T-cell (primary cell): ENCODE measurements around the gene CCDC85B. TPM values are rescaled to one million over a fixed set of nuclear protein-coding genes. Genes with fewer than 3 reads are reported as not detected.

ENCODE experiments used
- ATAC-seq, 4 experiments: fragments of 200-7000 bp in 3 of 4; fragments of 150-1000 bp in 1 of 4; cut with Tn5 transposase; replicated peaks in 1 of 4; 1 replicate in 3 of 4; 2 replicates in 1 of 4; pipeline ENCODE4 v1.10.0; 2021; ENCODE audit warnings: moderate library complexity in 3 of 4, mild to moderate bottlenecking in 2 of 4, moderate number of reproducible peaks in 1 of 4
- CTCF ChIA-PET, 2 donors: fragments of 300-600 bp; sonication (Branson Sonifier 250); formaldehyde crosslinking; loops; one replicate each; lab custom pipeline; 2022; ENCODE audit warnings: antibody characterized with exemption in 2 of 2; lab: Charles Lee
- POLR2A ChIA-PET, 2 donors: fragments of 300-600 bp; sonication (Branson Sonifier 250); formaldehyde crosslinking; loops; one replicate each; lab custom pipeline; 2022; ENCODE audit warnings: antibody characterized with exemption in 2 of 2; lab: Charles Lee
- DNase-seq, 35 experiments: peaks; one replicate each; pipeline versions ENCODE4 v3.0.0 to v3.0.0-alpha.2; 2013 to 2023
- H3K27ac ChIP-seq: one replicate; pipeline ENCODE4 v1.5.1; 2013; ENCODE audit warnings: low read length
- H3K27me3 ChIP-seq, 2 experiments: replicated peaks in 1 of 2; 1 replicate in 1 of 2; 2 replicates in 1 of 2; pipeline versions ENCODE4 v1.6.1 to v1.7.0; 2013; ENCODE audit warnings: low read length in 1 of 2, mixed read lengths in 1 of 2; ENCODE audit not compliant: control insufficient read depth in 2 of 2, insufficient read depth in 2 of 2; ENCODE audit errors: extremely low read depth in 1 of 2
- H3K36me3 ChIP-seq, 2 donors: 1 replicate in 1 of 2; 2 replicates in 1 of 2; pipeline versions ENCODE4 v1.6.1 to v1.7.0; 2013; ENCODE audit warnings: low read length in 1 of 2; ENCODE audit not compliant: control insufficient read depth in 2 of 2, insufficient read depth in 1 of 2; ENCODE audit errors: extremely low read depth in 1 of 2
- H3K4me1 ChIP-seq, 2 experiments: 1 replicate in 1 of 2; 2 replicates in 1 of 2; pipeline versions ENCODE4 v1.6.1 to v1.7.0; 2013; ENCODE audit warnings: low read length in 2 of 2, mixed read lengths in 1 of 2; ENCODE audit not compliant: insufficient read depth in 2 of 2, control insufficient read depth in 1 of 2; ENCODE audit errors: extremely low read depth in 1 of 2
- H3K4me3 ChIP-seq, 2 donors: 1 replicate in 1 of 2; 2 replicates in 1 of 2; pipeline versions ENCODE4 v1.5.1 to v1.7.0; 2013; ENCODE audit warnings: mild to moderate bottlenecking in 2 of 2, low read length in 1 of 2, moderate library complexity in 1 of 2; ENCODE audit not compliant: control insufficient read depth in 1 of 2; ENCODE audit errors: extremely low read depth in 1 of 2
- H3K9me3 ChIP-seq: 2 replicates; pipeline ENCODE4 v1.7.0; 2013
- H3K27ac Mint-ChIP-seq, 2 donors: one replicate each; pipeline ENCODE4 v1.8.0; 2020 to 2021; ENCODE audit warnings: mild to moderate bottlenecking in 2 of 2, mixed read lengths in 2 of 2
- H3K27me3 Mint-ChIP-seq, 2 donors: one replicate each; pipeline ENCODE4 v1.8.0; 2021 to 2022; ENCODE audit warnings: mixed read lengths in 2 of 2
- H3K36me3 Mint-ChIP-seq: one replicate; pipeline ENCODE4 v1.8.0; 2021; ENCODE audit warnings: mixed read lengths
- H3K4me1 Mint-ChIP-seq, 3 donors: one replicate each; pipeline ENCODE4 v1.8.0; 2020 to 2022; ENCODE audit warnings: mixed read lengths in 3 of 3, mild to moderate bottlenecking in 1 of 3
- H3K4me3 Mint-ChIP-seq, 3 donors: one replicate each; pipeline ENCODE4 v1.8.0; 2020 to 2022; ENCODE audit warnings: mild to moderate bottlenecking in 3 of 3, mixed read lengths in 3 of 3, moderate library complexity in 3 of 3
- H3K9me3 Mint-ChIP-seq, 3 donors: one replicate each; pipeline ENCODE4 v1.8.0; 2020 to 2022; ENCODE audit warnings: mixed read lengths in 3 of 3
- WGBS: methylation state at CpG from one replicate; pipeline ENCODE4 v1.1.5; 2013; ENCODE audit warnings: missing lambda C conversion rate; ENCODE audit not compliant: insufficient coverage; 5-methylcytosine and 5-hydroxymethylcytosine counted together
- total RNA-seq, 35 experiments: library from RNA in 6 of 35; stranded (reverse) in 6 of 35; fragments of 120-200 nt in 1 of 35; gene quantifications; one replicate each; pipeline versions ENCODE4 v1.2.1 to v1.2.4 and lab custom pipeline; 2013 to 2026

CCDC85B gene
- total RNA-seq, 5 donors from 2014 or later (not counting 1 experiment from before 2014, with no cell fraction given): 20.3 to 39.0 (median 37.4) TPM

GRCh38 chr11:65921033-65921555 lies 30.6 kb downstream of the CCDC85B start:
- H3K4me1 Mint-ChIP-seq: peaks cover 30 to 48% (median 41%) of the 10 kb centered on the region in 3 donors
- peak overlapping the region in 1 of 2 donors; percentile 91 for H3K4me3 ChIP-seq
- peaks cover 23% of the 10 kb centered on the region for H3K36me3 Mint-ChIP-seq
- no peak for DNase-seq
- H3K27ac Mint-ChIP-seq: no peak overlapping the region
- no peaks in the 10 kb centered on the region for H3K9me3 ChIP-seq
- ChIA-PET POLR2A (interaction anchor here (0.6 kb wide), 2 partner anchors 11 to 1198 kb away, joined by 3 read pairs; partner anchors contain the start of gene KDM2A (in 1 of the 2)), CTCF (interaction anchor here (0.6 to 1.3 kb wide), 3 partner anchors 32 to 1142 kb away, joined by 3 to 5 read pairs (median 3); no protein-coding TSS in a partner anchor)
- H3K4me3 Mint-ChIP-seq: peak overlapping the region; percentile 90 to 92 (median 91)
- peaks cover 7 to 39% of the 10 kb centered on the region in 2 donors for H3K36me3 ChIP-seq
- WGBS: 90% methylated on average over 2 of the region's 12 CpGs
- no peaks in the 10 kb centered on the region for H3K27me3 ChIP-seq
- H3K4me1 ChIP-seq: peaks cover 27 to 55% of the 10 kb centered on the region in 2 experiments
- no peak for ATAC-seq
- no peaks in the 10 kb centered on the region for H3K9me3 Mint-ChIP-seq
- H3K27me3 Mint-ChIP-seq: no peaks in the 10 kb centered on the region
- H3K27ac ChIP-seq: no peak overlapping the region

- Histone ChIP-seq H3K27me3 (no peaks in the 10 kb centered on the region), H3K4me1 (peaks cover 24 to 51% of the 10 kb centered on the region in 2 experiments), H3K36me3 (peaks cover 7 to 38% of the 10 kb centered on the region in 2 donors), H3K4me3 (no peak overlapping the region), H3K27ac (no peak overlapping the region), H3K9me3 (no peaks in the 10 kb centered on the region)
- DNase-seq (no peak), ATAC-seq (no peak)
- Mint-ChIP-seq H3K36me3 (peaks cover 19% of the 10 kb centered on the region), H3K27ac (peak overlapping the region in 1 of 2 donors; percentile 51), H3K4me1 (peaks cover 24 to 41% (median 35%) of the 10 kb centered on the region in 3 donors), H3K4me3 (peak overlapping the region; percentile 10 to 55 (median 43)), H3K27me3 (no peaks in the 10 kb centered on the region), H3K9me3 (no peaks in the 10 kb centered on the region)
- ChIA-PET CTCF (interaction anchor here (0.6 to 1.2 kb wide), 3 partner anchors 36 to 59 kb away, joined by 3 to 6 read pairs (median 5); no protein-coding TSS in a partner anchor), POLR2A (interaction anchor here (0.6 to 1.0 kb wide), 3 partner anchors 11 to 1197 kb away, joined by 3 read pairs; partner anchors contain the start of gene KDM2A (in 1 of the 2))
- WGBS: 98% methylated on average over 10 of the region's 10 CpGs
Measured at GRCh38 chr11:65921876-65922275, 31.4 kb downstream of the CCDC85B start.

- Histone ChIP-seq H3K27me3 (no peaks in the 10 kb centered on the region), H3K4me3 (no peak overlapping the region), H3K27ac (no peak overlapping the region), H3K36me3 (peaks cover 7 to 32% of the 10 kb centered on the region in 2 donors), H3K9me3 (no peaks in the 10 kb centered on the region), H3K4me1 (peaks cover 20 to 51% of the 10 kb centered on the region in 2 experiments)
- no peaks in the 10 kb centered on the region for H3K9me3 Mint-ChIP-seq
- H3K27ac Mint-ChIP-seq: peak overlapping the region; percentile 51 to 72
- POLR2A ChIA-PET: interaction anchor here in 1 of 2 donors (1.0 kb wide), 1 partner anchor 33 kb away, joined by 3 read pairs; no protein-coding TSS in a partner anchor
- WGBS: 85% methylated on average over 3 of the region's 3 CpGs
- ATAC-seq (no peak), DNase-seq (no peak)
- H3K27me3 Mint-ChIP-seq: no peaks in the 10 kb centered on the region
- CTCF ChIA-PET: interaction anchor here (0.6 to 1.2 kb wide), 2 partner anchors 34 to 35 kb away, joined by 4 to 5 read pairs; partner anchors contain the start of gene FIBP (in 1 of the 2)
- H3K4me3 Mint-ChIP-seq: peak overlapping the region; percentile 10 to 55 (median 43)
- peaks cover 26 to 42% (median 36%) of the 10 kb centered on the region in 3 donors for H3K4me1 Mint-ChIP-seq
- H3K36me3 Mint-ChIP-seq: peaks cover 17% of the 10 kb centered on the region
Measured at GRCh38 chr11:65922565-65922964, 32.1 kb downstream of the CCDC85B start.

DNA sequence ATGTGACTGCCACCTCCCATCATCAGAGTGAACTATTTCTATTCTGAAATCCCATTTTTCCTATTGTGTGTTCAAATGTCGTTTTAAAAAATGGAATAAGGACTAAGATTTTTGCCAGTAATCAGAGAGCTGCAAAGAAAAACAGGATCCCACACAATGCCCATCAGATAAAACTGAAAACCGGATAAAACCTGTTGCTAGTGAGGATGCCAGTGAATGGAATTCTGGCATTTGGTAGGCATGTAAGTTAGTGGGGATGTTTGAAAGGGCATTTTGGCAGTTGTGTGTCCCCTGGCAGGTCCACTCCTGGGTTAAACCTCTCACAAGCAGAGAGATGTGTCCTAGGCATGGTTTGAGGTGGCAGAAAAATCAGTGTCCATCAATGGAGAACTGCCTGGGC lies 34.9 kb downstream of the CCDC85B start:
- ATAC-seq: no peak
- WGBS: no CpG with 5 or more reads among the region's 2 CpGs
- no peak overlapping the region for H3K4me3 ChIP-seq
- H3K4me1 ChIP-seq: peaks cover 19 to 55% of the 10 kb centered on the region in 2 experiments
- no peaks in the 10 kb centered on the region for H3K27me3 ChIP-seq
- Mint-ChIP-seq H3K4me3 (no peak overlapping the region), H3K27ac (peak overlapping the region; percentile 8 to 61), H3K27me3 (no peaks in the 10 kb centered on the region), H3K4me1 (peaks cover 37 to 49% (median 47%) of the 10 kb centered on the region in 3 donors), H3K9me3 (no peaks in the 10 kb centered on the region), H3K36me3 (peaks cover 17% of the 10 kb centered on the region)
- peaks cover 7 to 29% of the 10 kb centered on the region in 2 donors for H3K36me3 ChIP-seq
- ChIA-PET POLR2A (interaction anchor here in 1 of 2 donors (0.6 kb wide), 2 partner anchors 41 to 364 kb away, joined by 3 to 6 read pairs; no protein-coding TSS in a partner anchor), CTCF (interaction anchor here in 1 of 2 donors (0.6 kb wide), 1 partner anchor 373 kb away, joined by 3 read pairs; no protein-coding TSS in a partner anchor)
- no peaks in the 10 kb centered on the region for H3K9me3 ChIP-seq
- no peak for DNase-seq
- H3K27ac ChIP-seq: no peak overlapping the region

- DNase-seq: peak; percentile 60 to 91 (median 79)
- Histone ChIP-seq H3K27me3 (no peaks in the 10 kb centered on the region), H3K4me3 (peak overlapping the region; percentile 28 to 52), H3K27ac (peak overlapping the region; percentile 74), H3K9me3 (no peaks in the 10 kb centered on the region), H3K36me3 (peaks cover 0 to 12% of the 10 kb centered on the region in 2 donors), H3K4me1 (peaks cover 11 to 49% of the 10 kb centered on the region in 2 experiments)
- ChIA-PET CTCF (interaction anchor here in 1 of 2 donors (0.7 to 1.6 kb wide), 5 partner anchors 36 to 155 kb away, joined by 3 to 8 read pairs (median 5); partner anchors contain the start of genes CCDC85B and FIBP), POLR2A (interaction anchor here (0.6 to 0.7 kb wide), 4 partner anchors 12 to 360 kb away, joined by 3 to 4 read pairs (median 3); no protein-coding TSS in a partner anchor)
- Mint-ChIP-seq H3K4me3 (peak overlapping the region; percentile 68 to 78 (median 73)), H3K27ac (peak overlapping the region; percentile 97), H3K27me3 (no peaks in the 10 kb centered on the region), H3K36me3 (peaks cover 7% of the 10 kb centered on the region), H3K4me1 (peaks cover 37 to 48% (median 39%) of the 10 kb centered on the region in 3 donors), H3K9me3 (no peaks in the 10 kb centered on the region)
- 0% methylated on average over 5 of the region's 9 CpGs for WGBS
- ATAC-seq: peak; percentile 91 to 97 (median 92)
Measured at GRCh38 chr11:65927904-65928397, 37.5 kb downstream of the CCDC85B start.

DNA sequence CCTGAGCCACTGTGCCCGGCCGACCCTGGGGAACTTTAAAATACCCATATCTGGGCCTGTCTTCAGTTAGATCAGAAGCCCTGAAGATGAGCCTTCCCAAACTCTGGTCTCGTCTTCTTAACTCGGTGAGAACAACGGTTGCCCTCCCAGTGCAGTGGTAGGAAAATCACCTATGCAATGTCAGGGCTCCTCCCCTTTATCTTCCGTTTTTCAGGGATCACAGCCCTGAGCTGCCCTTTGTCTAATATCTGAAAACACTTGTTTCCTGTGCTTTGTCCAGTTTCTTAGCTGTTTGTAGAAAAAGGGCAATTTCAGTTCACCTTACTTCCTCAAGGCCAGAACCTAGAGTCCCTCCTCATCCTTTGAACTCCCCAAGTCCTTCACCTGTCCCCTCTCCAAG lies 38.2 kb downstream of the CCDC85B start:
- H3K27me3 Mint-ChIP-seq: no peaks in the 10 kb centered on the region
- no peaks in the 10 kb centered on the region for H3K9me3 ChIP-seq
- peaks cover 11 to 49% of the 10 kb centered on the region in 2 experiments for H3K4me1 ChIP-seq
- H3K9me3 Mint-ChIP-seq: no peaks in the 10 kb centered on the region
- H3K27me3 ChIP-seq: no peaks in the 10 kb centered on the region
- 14% methylated on average over 4 of the region's 6 CpGs for WGBS
- peak overlapping the region; percentile 17 to 28 for H3K4me3 ChIP-seq
- peaks cover 34 to 44% (median 39%) of the 10 kb centered on the region in 3 donors for H3K4me1 Mint-ChIP-seq
- H3K36me3 ChIP-seq: peaks cover 0 to 7% of the 10 kb centered on the region in 2 donors
- DNase-seq: peak in 1 of 35 experiments; percentile 30
- H3K27ac ChIP-seq: peak overlapping the region; percentile 74
- ChIA-PET CTCF (interaction anchor here in 1 of 2 donors (0.6 to 1.6 kb wide), 4 partner anchors 37 to 574 kb away, joined by 5 to 8 read pairs (median 6); partner anchors contain the start of gene FIBP), POLR2A (no interaction called here)
- peak overlapping the region; percentile 63 to 78 (median 68) for H3K4me3 Mint-ChIP-seq
- ATAC-seq: peak in 1 of 4 experiments; percentile 4
- H3K36me3 Mint-ChIP-seq: peaks cover 3% of the 10 kb centered on the region
- peak overlapping the region; percentile 97 for H3K27ac Mint-ChIP-seq
